SH-SY5Y (cell line): ENCODE results near the gene ALKBH8.

Experiments used
- GATA2 ChIP-seq: IDR thresholded peaks from 2 replicates; pipeline ENCODE4 v1.6.1; 2011; ENCODE audit warnings: mild to moderate bottlenecking, low read depth, low read length
- GATA3 ChIP-seq: IDR thresholded peaks from 2 replicates; pipeline ENCODE4 v1.6.1; 2011; ENCODE audit warnings: low read depth, mild to moderate bottlenecking, low read length, moderate library complexity

GRCh38 chr11:107549253-107549953 is 16.1 kb downstream of the ALKBH8 start:
- TF ChIP-seq GATA2 (no peak), GATA3 (no peak)
